PC-9 (cell line): ENCODE results near the gene MRPL49.

Experiments
- EZH2 ChIP-seq: fragments of 200-600 bp; sonication (generic); IDR thresholded peaks from 2 replicates; pipeline ENCODE4 v1.8.0; 2017; ENCODE audit warnings: antibody characterized with exemption, low read depth
- TF ChIP-seq, protein P1 (sequence below): fragments of 200-600 bp; sonication (generic); conservative IDR thresholded peaks from 2 replicates; pipeline ENCODE4 v1.6.1; 2017; ENCODE audit warnings: mixed run types, antibody characterized with exemption, mild to moderate bottlenecking, moderate library complexity

DNA sequence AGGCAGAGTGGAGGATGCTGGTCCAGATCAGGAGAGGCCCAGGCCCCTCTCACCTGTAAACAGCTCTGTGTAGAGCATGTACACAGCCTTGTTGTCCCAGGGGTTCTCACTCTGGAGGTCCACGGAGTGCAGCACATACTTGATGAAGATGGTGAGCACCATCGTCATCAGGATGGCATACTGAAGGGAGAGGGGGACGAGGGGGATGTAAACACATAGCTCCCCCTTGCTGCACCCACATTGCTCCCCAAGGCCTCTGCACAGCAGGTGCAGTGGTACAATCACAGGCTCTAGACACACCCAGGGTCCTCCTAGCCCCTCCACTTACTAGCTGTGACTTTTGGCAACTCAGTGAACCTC, 9.3 kb downstream of the MRPL49 start:
- TF ChIP-seq, protein P1, sequence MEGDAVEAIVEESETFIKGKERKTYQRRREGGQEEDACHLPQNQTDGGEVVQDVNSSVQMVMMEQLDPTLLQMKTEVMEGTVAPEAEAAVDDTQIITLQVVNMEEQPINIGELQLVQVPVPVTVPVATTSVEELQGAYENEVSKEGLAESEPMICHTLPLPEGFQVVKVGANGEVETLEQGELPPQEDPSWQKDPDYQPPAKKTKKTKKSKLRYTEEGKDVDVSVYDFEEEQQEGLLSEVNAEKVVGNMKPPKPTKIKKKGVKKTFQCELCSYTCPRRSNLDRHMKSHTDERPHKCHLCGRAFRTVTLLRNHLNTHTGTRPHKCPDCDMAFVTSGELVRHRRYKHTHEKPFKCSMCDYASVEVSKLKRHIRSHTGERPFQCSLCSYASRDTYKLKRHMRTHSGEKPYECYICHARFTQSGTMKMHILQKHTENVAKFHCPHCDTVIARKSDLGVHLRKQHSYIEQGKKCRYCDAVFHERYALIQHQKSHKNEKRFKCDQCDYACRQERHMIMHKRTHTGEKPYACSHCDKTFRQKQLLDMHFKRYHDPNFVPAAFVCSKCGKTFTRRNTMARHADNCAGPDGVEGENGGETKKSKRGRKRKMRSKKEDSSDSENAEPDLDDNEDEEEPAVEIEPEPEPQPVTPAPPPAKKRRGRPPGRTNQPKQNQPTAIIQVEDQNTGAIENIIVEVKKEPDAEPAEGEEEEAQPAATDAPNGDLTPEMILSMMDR, result no peak
- TF ChIP-seq EZH2, result no peak
